HepG2 (cell line): ENCODE data around the gene OSBPL2.

ENCODE experiments used
- ATM ChIP-seq: fragments of 450-650 bp; IDR thresholded peaks from 2 replicates; pipeline ENCODE4 v1.7.1; 2017; ENCODE audit warnings: mild to moderate bottlenecking, borderline replicate concordance
- ETV6 ChIP-seq: sonication (generic); formaldehyde crosslinking; conservative IDR thresholded peaks from 2 replicates; pipeline ENCODE4 v1.4.0; 2020; ENCODE audit warnings: missing genetic modification reagents
- MAFF ChIP-seq: IDR thresholded peaks from 2 replicates; pipeline ENCODE4 v1.6.1; 2011; ENCODE audit warnings: low read depth, low read length, improper control_type of control experiment
- POLR2AphosphoS5 ChIP-seq: IDR thresholded peaks from 2 replicates; pipeline ENCODE4 v1.6.1; 2012; ENCODE audit warnings: low read depth, low read length
- REL ChIP-seq: sonication (generic); formaldehyde crosslinking; conservative IDR thresholded peaks from 2 replicates; pipeline ENCODE4 v1.8.0; 2022; ENCODE audit warnings: mild to moderate bottlenecking, missing genetic modification reagents, moderate library complexity
- SUZ12 ChIP-seq: fragments of 150-350 bp; IDR thresholded peaks from 2 replicates; pipeline ENCODE4 v1.6.1; 2014; ENCODE audit warnings: low read depth, low read length
- ZBTB21 ChIP-seq: sonication (generic); formaldehyde crosslinking; IDR thresholded peaks from 2 replicates; pipeline ENCODE4 v1.4.0; 2020; ENCODE audit warnings: missing genetic modification reagents
- ZNF446 ChIP-seq: sonication (generic); formaldehyde crosslinking; IDR thresholded peaks from 2 replicates; pipeline ENCODE4 v1.5.0; 2020; ENCODE audit warnings: mild to moderate bottlenecking, missing genetic modification reagents
- TF ChIP-seq, protein P1 (sequence below): sonication (generic); formaldehyde crosslinking; IDR thresholded peaks from 2 replicates; pipeline ENCODE4 v1.5.0; 2020; ENCODE audit warnings: mild to moderate bottlenecking, missing genetic modification reagents, moderate library complexity
- TF ChIP-seq, protein P2 (sequence below): sonication (generic); formaldehyde crosslinking; IDR thresholded peaks from 2 replicates; pipeline ENCODE4 v1.9.0; 2021; ENCODE audit warnings: missing genetic modification reagents, borderline replicate concordance
- TF ChIP-seq, protein P3 (sequence below), 2 experiments: sonication (generic) in 1 of 2; formaldehyde crosslinking in 1 of 2; IDR thresholded peaks; 2 replicates each; pipeline versions ENCODE4 v1.5.1 to v1.6.1; 2011 to 2020; ENCODE audit warnings: borderline replicate concordance in 1 of 2, low read depth in 1 of 2, low read length in 1 of 2, mild to moderate bottlenecking in 1 of 2, missing genetic modification reagents in 1 of 2, moderate library complexity in 1 of 2

- TF ChIP-seq, protein P1, sequence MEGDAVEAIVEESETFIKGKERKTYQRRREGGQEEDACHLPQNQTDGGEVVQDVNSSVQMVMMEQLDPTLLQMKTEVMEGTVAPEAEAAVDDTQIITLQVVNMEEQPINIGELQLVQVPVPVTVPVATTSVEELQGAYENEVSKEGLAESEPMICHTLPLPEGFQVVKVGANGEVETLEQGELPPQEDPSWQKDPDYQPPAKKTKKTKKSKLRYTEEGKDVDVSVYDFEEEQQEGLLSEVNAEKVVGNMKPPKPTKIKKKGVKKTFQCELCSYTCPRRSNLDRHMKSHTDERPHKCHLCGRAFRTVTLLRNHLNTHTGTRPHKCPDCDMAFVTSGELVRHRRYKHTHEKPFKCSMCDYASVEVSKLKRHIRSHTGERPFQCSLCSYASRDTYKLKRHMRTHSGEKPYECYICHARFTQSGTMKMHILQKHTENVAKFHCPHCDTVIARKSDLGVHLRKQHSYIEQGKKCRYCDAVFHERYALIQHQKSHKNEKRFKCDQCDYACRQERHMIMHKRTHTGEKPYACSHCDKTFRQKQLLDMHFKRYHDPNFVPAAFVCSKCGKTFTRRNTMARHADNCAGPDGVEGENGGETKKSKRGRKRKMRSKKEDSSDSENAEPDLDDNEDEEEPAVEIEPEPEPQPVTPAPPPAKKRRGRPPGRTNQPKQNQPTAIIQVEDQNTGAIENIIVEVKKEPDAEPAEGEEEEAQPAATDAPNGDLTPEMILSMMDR: no peak
- TF ChIP-seq POLR2AphosphoS5: no peak
- TF ChIP-seq MAFF: no peak
- TF ChIP-seq, protein P2, sequence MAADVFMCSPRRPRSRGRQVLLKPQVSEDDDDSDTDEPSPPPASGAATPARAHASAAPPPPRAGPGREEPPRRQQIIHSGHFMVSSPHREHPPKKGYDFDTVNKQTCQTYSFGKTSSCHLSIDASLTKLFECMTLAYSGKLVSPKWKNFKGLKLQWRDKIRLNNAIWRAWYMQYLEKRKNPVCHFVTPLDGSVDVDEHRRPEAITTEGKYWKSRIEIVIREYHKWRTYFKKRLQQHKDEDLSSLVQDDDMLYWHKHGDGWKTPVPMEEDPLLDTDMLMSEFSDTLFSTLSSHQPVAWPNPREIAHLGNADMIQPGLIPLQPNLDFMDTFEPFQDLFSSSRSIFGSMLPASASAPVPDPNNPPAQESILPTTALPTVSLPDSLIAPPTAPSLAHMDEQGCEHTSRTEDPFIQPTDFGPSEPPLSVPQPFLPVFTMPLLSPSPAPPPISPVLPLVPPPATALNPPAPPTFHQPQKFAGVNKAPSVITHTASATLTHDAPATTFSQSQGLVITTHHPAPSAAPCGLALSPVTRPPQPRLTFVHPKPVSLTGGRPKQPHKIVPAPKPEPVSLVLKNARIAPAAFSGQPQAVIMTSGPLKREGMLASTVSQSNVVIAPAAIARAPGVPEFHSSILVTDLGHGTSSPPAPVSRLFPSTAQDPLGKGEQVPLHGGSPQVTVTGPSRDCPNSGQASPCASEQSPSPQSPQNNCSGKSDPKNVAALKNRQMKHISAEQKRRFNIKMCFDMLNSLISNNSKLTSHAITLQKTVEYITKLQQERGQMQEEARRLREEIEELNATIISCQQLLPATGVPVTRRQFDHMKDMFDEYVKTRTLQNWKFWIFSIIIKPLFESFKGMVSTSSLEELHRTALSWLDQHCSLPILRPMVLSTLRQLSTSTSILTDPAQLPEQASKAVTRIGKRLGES: no peak
- TF ChIP-seq ZBTB21: no peak
- TF ChIP-seq ATM: no peak
- TF ChIP-seq REL: no peak
- TF ChIP-seq ZNF446 (CRISPR knock-in tag): no peak
- TF ChIP-seq SUZ12: no peak
- TF ChIP-seq, protein P3, sequence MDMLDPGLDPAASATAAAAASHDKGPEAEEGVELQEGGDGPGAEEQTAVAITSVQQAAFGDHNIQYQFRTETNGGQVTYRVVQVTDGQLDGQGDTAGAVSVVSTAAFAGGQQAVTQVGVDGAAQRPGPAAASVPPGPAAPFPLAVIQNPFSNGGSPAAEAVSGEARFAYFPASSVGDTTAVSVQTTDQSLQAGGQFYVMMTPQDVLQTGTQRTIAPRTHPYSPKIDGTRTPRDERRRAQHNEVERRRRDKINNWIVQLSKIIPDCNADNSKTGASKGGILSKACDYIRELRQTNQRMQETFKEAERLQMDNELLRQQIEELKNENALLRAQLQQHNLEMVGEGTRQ (IDR thresholded peaks at IDR 0.05; ENCODE audit: low read depth, low read length): no peak
- TF ChIP-seq, protein P3 (CRISPR knock-in tag; IDR thresholded peaks at IDR 0.05; ENCODE audit: borderline replicate concordance): no peak
- no peak for TF ChIP-seq ETV6 (CRISPR knock-in tag)
These were observed 50.3 kb downstream of the OSBPL2 start for GRCh38 chr20:62288535-62289105.
